OCI-M1 (cell line): Measurements from ENCODE around the gene RAB11FIP3.

Experiments used
- DNase-seq: peaks from one replicate; lab custom pipeline; 2025; lab: John Stamatoyannopoulos, UW

RAB11FIP3 gene

GRCh38 chr16:554640-555365, 129.4 kb downstream of the RAB11FIP3 start:
- no peak for DNase-seq

GRCh38 chr16:555528-556473, 130.4 kb downstream of the RAB11FIP3 start:
- DNase-seq, result no peak

DNA sequence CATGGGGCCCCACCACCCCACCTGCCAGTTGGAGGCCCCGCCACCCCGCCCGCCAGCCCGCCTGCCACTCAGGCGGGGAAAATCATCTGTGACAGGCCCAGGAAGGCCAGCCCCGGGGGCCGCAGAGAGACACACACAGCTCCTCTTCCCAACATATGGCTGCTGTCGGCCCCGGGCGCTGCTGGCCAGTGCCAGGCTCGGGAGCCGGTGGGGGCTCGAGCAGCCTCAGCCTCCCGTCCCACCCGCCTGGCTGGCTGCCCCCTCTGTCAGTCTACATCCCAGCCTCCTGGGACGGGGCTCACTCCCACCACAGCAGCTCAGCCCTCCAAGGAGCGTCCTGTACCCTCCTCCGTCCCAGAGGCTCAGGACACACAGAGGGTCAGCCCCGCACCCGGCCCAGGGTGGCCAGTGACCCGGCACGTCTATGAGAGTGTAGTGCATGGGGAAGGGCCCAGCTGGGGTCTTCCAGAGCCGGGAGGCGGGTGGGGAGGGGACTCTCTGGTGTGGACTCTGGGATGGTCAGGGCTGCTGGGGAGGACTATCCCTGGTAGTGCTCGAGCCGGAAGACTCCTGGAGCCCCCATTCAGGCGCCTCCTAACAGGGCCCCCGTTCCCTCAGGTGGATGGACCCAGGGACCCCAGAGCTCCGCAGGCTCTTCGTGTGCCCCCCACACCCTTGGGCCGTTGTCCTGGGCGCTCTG, 131.2 kb downstream of the RAB11FIP3 start:
- DNase-seq, result no peak

DNA sequence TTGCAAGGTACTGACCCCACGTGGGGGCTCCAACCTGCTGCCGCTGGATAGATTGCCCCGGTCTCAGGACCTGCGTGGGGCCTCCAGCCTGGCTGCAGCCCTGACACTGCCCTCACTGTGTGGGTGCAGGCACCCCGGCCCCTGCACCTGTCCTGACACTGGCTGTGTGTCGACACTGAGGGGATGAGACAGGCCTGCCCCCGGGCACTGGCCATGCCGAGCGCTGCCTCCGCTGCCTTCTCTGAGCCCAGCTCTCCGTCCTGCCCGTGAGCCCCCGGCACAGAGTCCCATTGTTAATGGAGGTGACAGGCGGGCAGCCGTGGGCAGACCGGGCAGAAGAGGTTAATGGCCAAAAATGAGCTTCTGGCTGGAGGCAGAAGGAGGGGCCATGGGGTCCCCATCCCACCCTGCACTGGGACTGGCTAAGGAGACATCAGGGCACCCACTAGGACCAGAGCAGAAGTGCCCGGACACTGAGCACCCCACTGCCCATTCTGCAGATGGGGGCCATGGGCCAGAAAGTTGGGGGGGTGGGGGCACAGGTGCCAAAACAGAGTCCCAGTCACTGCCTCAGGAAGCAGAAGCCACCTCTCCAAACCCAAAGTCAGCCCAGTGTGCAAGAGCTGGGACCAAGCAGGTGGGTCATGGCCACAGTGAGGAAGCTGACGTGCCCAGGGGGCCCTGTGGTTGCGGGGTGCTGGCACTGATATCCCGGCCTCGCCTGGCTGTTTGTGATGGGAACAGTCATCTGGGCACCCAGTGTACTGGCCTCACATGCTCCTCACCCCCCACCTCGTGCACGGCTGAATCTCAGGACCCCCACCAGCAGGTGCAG, 132.2 kb downstream of the RAB11FIP3 start:
- DNase-seq, result no peak

GRCh38 chr16:558298-559020, 133.0 kb downstream of the RAB11FIP3 start:
- DNase-seq, result no peak

DNA sequence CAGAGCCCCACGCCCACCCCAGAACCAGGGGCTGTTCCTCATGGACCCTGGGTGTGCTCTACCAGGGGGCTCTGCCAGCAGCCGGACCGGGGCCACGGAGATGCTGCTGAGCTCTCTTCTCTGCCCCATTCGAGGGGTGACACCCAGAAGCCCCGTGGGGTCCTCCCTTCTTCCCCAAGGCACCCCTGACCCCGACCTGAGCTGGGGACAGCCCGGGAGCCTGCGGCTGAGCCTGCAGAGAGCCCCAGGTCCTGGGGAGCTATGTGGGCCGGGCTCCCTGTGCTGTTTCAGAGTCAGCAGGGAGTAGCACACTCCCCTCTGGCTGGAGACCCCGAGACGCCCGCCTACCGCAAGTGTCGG, 133.6 kb downstream of the RAB11FIP3 start:
- no peak for DNase-seq

DNA sequence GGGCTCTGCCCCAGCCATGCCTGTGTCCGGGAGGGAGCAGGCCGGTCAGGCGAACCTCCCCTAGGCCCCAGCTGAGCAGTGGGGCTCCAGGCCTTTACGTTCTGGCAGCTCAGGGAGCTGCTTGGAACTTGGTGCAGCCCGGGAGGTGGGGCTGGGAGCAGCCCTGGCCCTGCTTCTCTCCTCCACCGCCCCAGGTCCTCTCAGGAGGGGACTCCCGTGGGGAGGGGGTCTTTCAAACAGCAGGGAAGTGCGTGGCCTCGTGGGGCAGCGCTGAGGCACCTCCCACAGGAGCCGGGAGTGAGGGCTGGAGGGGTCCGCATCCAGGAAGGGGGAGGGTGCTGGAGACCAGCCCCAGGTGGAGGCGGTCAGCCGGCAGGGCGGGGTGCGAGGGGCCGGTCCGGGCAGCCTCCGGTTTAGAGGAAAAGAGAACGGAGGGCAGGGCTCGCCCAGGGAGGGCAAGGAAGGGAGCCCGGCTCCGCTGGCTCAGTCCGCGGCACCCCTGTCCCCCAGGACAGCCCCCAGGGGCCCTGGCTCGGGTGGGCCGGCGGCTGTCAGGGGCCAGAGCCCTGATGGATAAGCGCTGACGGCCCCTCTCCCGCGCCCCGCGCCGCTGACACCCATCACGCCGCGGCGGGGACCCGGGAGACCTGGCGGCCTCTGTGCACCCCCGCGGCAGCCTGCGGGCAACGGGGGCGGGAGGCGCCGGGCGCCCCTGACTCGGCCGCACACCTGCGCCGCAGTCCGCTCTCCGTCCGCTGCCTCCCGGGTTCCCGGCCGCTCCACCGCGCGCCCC, 134.2 kb downstream of the RAB11FIP3 start:
- no peak for DNase-seq

- no peak for DNase-seq
Measured at GRCh38 chr16:560204-560700, 134.8 kb downstream of the RAB11FIP3 start, which contains the start of gene PRR35. Gene PRR35, plus strand, starts transcription at chr16:560394. Its CDS starts 2,901 bp downstream, at chr16:563295.

DNA sequence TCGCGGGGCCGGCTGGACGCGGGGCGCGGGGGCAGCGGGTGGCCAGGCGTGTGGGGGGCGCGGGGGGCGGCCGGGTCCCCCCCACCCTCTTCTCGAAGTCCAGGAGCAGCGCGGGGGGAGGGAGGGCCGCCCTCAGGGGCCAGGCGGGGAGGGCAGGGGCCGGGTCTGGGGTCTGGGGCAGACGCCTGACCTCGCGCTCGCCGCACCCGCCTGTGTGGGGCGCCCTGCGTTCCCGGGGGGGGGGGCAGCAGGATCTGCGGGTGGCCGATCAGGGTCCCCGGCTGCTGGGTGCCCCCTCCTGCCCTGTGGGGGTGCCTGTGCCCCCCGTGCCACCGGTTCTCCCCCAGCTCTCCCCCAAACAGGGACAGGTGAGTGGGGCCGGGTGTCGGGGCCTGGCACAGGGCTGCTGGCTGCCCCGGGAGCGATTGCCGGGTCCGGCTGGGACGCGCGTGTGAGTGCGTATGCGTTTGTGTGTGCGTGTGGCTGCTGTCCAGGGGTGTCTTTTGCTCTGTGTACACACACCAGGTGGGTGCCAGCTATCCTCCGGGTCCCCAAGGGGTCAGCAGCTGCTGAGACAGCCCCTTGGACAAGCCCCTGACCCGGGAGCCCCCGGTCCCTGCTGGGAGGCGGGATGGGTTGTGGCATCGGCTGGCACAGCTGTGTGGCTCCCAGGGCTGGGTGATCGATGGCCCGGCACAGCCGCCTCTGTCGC, 135.4 kb downstream of the RAB11FIP3 start:
- DNase-seq, result no peak

- DNase-seq, result no peak
Measured at GRCh38 chr16:561413-561794, 136.0 kb downstream of the RAB11FIP3 start.

DNA sequence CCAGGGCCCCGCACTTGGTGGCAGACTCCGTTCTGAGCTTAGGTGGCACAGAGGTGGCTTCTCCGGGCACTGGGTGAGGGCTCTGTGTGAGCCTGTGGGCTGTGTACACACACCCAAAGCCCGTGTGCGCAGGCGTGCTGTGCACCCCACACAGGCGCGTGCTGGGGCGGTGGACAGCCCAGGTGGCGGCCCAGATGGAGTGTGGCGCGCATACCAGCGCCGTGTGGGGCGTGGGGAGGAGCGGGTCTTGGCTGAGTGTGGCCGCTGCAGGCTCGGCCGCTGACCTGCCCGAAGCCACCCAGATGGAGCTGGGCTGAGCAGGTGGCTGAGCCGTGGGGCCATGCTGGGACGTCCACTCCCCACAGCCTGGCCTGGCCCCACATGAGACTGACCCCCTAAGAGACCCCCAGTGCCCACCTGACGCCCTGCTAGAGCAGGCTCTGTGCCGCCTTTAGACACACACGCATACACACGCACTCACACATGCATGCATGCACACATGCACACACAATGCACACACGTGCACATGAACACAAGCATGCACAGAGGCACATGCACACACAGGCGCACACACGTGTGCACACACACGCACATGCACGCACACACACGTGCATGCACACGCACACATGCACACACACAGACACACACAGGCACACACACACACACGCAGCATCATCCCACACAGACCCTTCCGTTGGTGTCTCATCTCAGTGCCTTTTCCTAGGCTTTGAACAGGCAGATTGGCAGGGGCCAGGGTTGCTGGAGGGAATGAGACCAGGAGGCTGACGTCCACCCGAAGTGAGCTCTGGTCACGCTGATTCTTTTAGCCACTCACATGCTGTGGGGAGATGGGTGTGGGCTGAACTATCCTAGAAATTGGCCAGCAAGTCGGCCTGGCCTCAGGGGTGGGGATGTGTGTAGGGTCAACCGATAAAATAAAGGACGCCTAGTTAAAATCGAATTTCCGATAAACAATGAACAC, 136.8 kb downstream of the RAB11FIP3 start:
- no peak for DNase-seq

DNA sequence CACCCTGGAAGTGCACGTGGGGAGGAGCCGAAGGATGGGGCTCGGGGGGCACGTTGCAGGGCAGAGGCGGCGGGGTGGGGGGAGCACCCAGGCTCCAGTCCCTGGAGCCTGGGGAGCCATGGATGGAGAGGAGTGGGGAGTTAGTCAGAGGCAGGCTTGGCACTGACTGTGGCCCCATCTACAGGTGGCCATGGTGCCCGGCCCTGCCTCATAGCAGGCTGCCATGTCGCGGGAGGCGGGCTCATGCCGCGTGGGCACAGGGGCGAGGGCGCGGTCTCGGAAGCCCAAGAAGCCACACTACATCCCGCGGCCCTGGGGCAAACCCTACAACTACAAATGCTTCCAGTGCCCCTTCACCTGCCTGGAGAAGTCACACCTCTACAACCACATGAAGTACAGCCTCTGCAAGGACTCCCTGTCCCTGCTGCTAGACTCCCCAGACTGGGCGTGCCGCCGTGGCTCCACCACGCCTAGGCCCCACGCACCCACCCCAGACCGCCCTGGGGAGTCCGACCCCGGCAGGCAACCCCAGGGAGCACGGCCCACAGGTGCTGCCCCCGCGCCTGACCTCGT, 137.7 kb downstream of the RAB11FIP3 start:
- DNase-seq, result no peak

- no peak for DNase-seq
Measured at GRCh38 chr16:564690-565418, 139.4 kb downstream of the RAB11FIP3 start.

- DNase-seq, result peak; percentile 83
Measured at GRCh38 chr16:565419-566330, 140.2 kb downstream of the RAB11FIP3 start.

GRCh38 chr16:566475-567372, 141.3 kb downstream of the RAB11FIP3 start, which contains the start of gene NHLRC4:
Gene NHLRC4, plus strand, starts transcription at chr16:567005. Its CDS starts 1,043 bp downstream, at chr16:568048.
- DNase-seq, result peak; percentile 93
